ENCODE data around the gene AFMID. TPM values are rescaled to one million over a fixed set of nuclear protein-coding genes. Genes with fewer than 3 reads are reported as not detected.

AFMID gene
- total and polyA plus RNA-seq, 9 donors = 32.4 to 69.5 (median 41.2) TPM

DNA sequence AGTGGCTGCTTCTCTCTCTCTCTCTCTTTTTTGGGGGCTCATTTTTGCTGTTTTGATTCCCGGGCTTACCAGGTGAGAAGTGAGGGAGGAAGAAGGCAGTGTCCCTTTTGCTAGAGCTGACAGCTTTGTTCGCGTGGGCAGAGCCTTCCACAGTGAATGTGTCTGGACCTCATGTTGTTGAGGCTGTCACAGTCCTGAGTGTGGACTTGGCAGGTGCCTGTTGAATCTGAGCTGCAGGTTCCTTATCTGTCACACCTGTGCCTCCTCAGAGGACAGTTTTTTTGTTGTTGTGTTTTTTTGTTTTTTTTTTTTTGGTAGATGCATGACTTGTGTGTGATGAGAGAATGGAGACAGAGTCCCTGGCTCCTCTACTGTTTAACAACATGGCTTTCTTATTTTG, 36.6 kb downstream of the AFMID start:
- Histone ChIP-seq H3K27me3 (no peaks in the 10 kb centered on the region), H3K4me3 (no peak overlapping the region), H3K36me3 (no peaks in the 10 kb centered on the region), H3K9me3 (no peaks in the 10 kb centered on the region), H3K27ac (no peak overlapping the region), H3K4me1 (ENCODE audit: insufficient read depth) (no peaks in the 10 kb centered on the region)
- intact Hi-C loops (cut with DNase I) = no loop called here
- TF ChIP-seq POLR2A (IDR thresholded peaks at IDR 0.05) (no peak), EP300 (IDR thresholded peaks at IDR 0.05) (no peak)
- TF ChIP-seq, protein P1, sequence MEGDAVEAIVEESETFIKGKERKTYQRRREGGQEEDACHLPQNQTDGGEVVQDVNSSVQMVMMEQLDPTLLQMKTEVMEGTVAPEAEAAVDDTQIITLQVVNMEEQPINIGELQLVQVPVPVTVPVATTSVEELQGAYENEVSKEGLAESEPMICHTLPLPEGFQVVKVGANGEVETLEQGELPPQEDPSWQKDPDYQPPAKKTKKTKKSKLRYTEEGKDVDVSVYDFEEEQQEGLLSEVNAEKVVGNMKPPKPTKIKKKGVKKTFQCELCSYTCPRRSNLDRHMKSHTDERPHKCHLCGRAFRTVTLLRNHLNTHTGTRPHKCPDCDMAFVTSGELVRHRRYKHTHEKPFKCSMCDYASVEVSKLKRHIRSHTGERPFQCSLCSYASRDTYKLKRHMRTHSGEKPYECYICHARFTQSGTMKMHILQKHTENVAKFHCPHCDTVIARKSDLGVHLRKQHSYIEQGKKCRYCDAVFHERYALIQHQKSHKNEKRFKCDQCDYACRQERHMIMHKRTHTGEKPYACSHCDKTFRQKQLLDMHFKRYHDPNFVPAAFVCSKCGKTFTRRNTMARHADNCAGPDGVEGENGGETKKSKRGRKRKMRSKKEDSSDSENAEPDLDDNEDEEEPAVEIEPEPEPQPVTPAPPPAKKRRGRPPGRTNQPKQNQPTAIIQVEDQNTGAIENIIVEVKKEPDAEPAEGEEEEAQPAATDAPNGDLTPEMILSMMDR (IDR thresholded peaks at IDR 0.05) = no peak
- 91 to 93% (median 91%) methylated on average over 3 of the region's 3 CpGs for WGBS, 3 donors
- DNase-seq = no peak

DNA sequence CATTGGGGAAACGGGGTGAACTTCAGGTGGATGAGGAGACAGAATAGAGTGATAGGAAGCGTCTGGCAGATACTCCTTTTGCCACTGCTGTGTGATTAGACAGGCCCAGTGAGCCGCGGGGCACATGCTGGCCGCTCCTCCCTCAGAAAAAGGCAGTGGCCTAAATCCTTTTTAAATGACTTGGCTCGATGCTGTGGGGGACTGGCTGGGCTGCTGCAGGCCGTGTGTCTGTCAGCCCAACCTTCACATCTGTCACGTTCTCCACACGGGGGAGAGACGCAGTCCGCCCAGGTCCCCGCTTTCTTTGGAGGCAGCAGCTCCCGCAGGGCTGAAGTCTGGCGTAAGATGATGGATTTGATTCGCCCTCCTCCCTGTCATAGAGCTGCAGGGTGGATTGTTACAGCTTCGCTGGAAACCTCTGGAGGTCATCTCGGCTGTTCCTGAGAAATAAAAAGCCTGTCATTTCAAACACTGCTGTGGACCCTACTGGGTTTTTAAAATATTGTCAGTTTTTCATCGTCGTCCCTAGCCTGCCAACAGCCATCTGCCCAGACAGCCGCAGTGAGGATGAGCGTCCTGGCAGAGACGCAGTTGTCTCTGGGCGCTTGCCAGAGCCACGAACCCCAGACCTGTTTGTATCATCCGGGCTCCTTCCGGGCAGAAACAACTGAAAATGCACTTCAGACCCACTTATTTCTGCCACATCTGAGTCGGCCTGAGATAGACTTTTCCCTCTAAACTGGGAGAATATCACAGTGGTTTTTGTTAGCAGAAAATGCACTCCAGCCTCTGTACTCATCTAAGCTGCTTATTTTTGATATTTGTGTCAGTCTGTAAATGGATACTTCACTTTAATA, 37.3 kb downstream of the AFMID start:
- TF ChIP-seq EP300 (IDR thresholded peaks at IDR 0.05) (no peak), POLR2A (IDR thresholded peaks at IDR 0.05) (no peak)
- TF ChIP-seq, protein P1 (IDR thresholded peaks at IDR 0.05) = no peak
- 62 to 79% (median 67%) methylated on average over 27 of the region's 27 CpGs for WGBS, 3 donors
- no peak for DNase-seq
- no peak overlapping the region for H3K4me3 ChIP-seq
- intact Hi-C loops (cut with DNase I) = no loop called here
- no peaks in the 10 kb centered on the region for H3K9me3 ChIP-seq
- no peak overlapping the region for H3K27ac ChIP-seq
- H3K4me1 ChIP-seq (ENCODE audit: insufficient read depth) = no peaks in the 10 kb centered on the region
- no peaks in the 10 kb centered on the region for H3K36me3 ChIP-seq
- no peaks in the 10 kb centered on the region for H3K27me3 ChIP-seq

DNA sequence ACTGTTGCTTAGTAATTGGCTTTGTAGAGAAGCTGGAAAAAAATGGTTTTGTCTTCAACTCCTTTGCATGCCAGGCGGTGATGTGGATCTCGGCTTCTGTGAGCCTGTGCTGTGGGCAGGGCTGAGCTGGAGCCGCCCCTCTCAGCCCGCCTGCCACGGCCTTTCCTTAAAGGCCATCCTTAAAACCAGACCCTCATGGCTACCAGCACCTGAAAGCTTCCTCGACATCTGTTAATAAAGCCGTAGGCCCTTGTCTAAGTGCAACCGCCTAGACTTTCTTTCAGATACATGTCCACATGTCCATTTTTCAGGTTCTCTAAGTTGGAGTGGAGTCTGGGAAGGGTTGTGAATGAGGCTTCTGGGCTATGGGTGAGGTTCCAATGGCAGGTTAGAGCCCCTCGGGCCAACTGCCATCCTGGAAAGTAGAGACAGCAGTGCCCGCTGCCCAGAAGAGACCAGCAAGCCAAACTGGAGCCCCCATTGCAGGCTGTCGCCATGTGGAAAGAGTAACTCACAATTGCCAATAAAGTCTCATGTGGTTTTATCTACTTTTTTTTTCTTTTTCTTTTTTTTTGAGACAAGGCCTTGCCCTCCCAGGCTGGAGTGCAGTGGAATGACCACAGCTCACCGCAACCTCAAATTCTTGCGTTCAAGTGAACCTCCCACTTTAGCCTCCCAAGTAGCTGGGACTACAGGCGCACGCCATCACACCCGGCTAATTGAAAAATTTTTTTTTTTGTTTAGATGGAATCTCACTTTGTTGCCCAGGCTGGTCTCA, 38.1 kb downstream of the AFMID start:
- no peak for TF ChIP-seq POLR2A (IDR thresholded peaks at IDR 0.05)
- no peaks in the 10 kb centered on the region for H3K9me3 ChIP-seq
- no peak overlapping the region for H3K4me3 ChIP-seq
- no peak for DNase-seq
- no peak overlapping the region for H3K27ac ChIP-seq
- WGBS, 3 donors = 88 to 93% (median 93%) methylated on average over 16 of the region's 16 CpGs
- no peaks in the 10 kb centered on the region for H3K4me1 ChIP-seq (ENCODE audit: insufficient read depth)
- no peaks in the 10 kb centered on the region for H3K36me3 ChIP-seq
- intact Hi-C loops (cut with DNase I) = no loop called here
- H3K27me3 ChIP-seq = no peaks in the 10 kb centered on the region

DNA sequence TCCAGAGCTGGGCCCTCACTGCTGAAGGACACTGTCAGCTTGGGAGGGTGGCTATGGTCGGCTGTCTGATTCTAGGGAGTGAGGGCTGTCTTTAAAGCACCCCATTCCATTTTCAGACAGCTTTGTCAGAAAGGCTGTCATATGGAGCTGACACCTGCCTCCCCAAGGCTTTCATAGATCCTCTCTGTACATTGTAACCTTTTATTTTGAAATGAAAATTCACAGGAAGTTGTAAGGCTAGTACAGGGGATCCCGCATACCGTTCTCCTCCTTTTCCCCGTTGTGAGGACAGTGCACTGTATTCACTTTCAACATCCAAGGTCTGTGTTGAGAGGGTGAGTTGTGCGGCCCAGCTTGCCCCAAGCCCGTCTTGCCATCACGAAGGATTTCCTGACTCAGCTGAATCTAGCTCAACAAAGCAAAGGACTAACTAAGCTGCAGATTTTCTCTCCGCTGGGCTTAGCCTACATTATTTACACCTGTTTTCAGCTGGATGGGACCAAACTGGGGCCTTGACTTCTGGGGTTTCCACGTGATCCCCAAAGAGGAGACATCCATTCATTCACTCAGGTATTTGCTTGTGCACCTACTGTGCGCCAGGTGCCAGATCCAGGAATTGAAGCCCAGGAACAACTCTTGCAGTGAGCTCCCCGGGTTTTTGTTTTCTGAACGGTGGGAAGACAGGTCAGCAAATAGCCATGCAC, 39.0 kb downstream of the AFMID start:
- H3K4me1 ChIP-seq (ENCODE audit: insufficient read depth) = no peaks in the 10 kb centered on the region
- H3K36me3 ChIP-seq = no peaks in the 10 kb centered on the region
- H3K4me3 ChIP-seq = no peak overlapping the region
- intact Hi-C loops (cut with DNase I) = no loop called here
- TF ChIP-seq EP300 (IDR thresholded peaks at IDR 0.05) (no peak), POLR2A (IDR thresholded peaks at IDR 0.05) (no peak)
- TF ChIP-seq, protein P1 (IDR thresholded peaks at IDR 0.05) = no peak
- DNase-seq = no peak
- WGBS, 3 donors = 64 to 72% (median 66%) methylated on average over 12 of the region's 12 CpGs
- no peaks in the 10 kb centered on the region for H3K27me3 ChIP-seq
- no peaks in the 10 kb centered on the region for H3K9me3 ChIP-seq
- no peak overlapping the region for H3K27ac ChIP-seq

Data from ovary (tissue), 9 donors.